Stimulated activated CD8-positive, alpha-beta memory T cell treated with anti-CD3 and anti-CD28 coated beads, Interleukin-4, amount 100 ng/mL, for 4 hours (primary cell): Measurements from ENCODE around the gene DEFB129.
"Not testable (repeated sequence)": the region's sequence is repeated elsewhere in the genome, so short reads cannot be mapped to it uniquely, and the experiment has no call there.

Experiments used
- DNase-seq, 2 donors: peaks; one replicate each; pipeline ENCODE4 v3.0.0-alpha.2; 2020; ENCODE audit warnings: low read depth in 2 of 2, low spot score in 1 of 2

DEFB129 gene

GRCh38 chr20:252801-253200, 25.7 kb downstream of the DEFB129 start:
- DNase-seq = no peak

DNA sequence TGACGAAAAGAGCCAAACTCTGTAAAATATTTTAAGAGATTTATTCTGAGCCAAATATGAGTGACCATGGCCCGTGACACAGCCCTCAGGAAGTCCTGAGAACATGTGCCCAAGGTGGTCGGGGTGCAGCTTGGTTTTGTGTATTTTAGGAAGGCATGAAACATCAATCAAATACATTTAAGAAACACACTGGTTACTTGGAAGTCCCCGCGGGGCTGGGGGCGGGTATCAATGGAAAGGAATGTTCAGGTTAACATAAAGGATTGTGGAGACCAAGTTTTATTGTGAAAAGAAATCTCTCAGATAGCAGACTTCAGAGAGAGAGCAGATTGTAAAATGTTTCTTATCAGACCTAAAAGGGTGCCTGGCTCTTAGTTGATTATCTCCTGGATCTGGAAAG, 26.4 kb downstream of the DEFB129 start:
- not testable (repeated sequence) for DNase-seq

GRCh38 chr20:257419-257818, 30.4 kb downstream of the DEFB129 start, which contains the start of gene DEFB132:
Gene DEFB132, plus strand, starts transcription at chr20:257724. Its CDS starts 55 bp downstream, at chr20:257779.
- DNase-seq = no peak

DNA sequence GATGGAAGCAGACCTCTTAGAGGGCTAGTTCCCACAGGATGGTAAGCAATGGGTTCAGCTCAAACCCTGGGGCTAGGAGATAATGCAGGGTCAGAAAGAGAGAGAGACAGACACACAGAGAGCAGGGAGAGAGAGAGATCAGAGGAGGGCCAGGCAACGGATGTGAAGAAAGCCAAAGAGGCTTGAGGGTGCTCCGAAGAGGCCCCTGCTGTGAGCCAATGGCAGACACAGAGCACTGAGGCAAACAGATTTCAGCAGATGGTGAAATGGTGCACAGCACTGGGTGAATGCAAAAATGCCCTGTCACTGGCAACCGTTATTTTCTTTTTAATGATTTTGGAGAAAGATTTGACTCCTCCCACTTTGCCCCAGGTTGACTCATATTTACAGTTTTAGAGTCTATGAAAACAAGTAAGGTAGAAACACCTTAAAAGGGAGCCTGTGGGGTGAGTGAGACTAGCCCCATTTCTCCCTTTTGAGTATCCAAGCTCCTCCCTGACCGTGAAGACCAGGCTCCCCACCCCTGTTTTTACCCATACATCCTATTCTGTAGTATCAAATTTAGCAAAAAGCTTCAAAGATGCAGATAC, 31.3 kb downstream of the DEFB129 start:
- DNase-seq = no peak

- no peak for DNase-seq
Observed at GRCh38 chr20:258963-259362, 31.9 kb downstream of the DEFB129 start.

DNA sequence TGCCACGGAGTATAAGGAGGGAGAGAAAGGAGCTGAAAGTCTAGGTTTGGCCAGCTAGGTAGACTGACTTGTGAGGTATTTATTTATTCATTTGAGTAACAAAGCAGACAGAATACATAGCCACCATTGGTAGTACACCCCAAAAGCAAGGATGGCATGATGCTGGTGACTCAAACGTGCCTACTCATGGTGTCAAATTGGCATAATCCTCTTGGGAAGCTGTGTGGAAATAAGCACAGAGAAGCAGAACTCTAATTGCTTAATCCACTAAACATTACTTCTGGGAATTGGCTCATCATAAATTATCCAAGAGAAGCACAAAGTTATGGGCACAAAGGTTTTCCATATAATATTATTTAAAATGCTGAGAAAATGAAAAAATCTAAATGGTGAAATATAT, 32.9 kb downstream of the DEFB129 start:
- DNase-seq = no peak

DNA sequence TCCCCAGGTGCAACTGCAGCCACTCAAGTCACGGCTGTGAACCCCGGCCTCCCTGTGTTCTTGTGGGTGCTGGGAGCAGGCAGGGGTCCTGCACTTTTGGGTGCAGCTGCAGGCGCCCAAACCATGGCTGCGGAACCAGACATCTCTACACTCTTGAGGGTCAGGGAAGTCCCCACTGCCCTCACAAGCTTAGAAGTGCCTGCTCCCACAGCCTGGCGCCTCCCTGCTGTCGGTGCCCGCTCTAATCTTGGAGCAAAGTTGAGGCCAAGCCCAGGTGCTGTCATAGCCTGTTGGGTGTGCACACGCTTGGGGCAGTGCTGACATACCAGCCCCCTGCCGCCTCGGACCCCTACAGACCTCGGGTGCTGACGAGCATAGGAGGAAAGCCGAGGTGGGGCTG, 36.6 kb downstream of the DEFB129 start:
- no peak for DNase-seq

DNA sequence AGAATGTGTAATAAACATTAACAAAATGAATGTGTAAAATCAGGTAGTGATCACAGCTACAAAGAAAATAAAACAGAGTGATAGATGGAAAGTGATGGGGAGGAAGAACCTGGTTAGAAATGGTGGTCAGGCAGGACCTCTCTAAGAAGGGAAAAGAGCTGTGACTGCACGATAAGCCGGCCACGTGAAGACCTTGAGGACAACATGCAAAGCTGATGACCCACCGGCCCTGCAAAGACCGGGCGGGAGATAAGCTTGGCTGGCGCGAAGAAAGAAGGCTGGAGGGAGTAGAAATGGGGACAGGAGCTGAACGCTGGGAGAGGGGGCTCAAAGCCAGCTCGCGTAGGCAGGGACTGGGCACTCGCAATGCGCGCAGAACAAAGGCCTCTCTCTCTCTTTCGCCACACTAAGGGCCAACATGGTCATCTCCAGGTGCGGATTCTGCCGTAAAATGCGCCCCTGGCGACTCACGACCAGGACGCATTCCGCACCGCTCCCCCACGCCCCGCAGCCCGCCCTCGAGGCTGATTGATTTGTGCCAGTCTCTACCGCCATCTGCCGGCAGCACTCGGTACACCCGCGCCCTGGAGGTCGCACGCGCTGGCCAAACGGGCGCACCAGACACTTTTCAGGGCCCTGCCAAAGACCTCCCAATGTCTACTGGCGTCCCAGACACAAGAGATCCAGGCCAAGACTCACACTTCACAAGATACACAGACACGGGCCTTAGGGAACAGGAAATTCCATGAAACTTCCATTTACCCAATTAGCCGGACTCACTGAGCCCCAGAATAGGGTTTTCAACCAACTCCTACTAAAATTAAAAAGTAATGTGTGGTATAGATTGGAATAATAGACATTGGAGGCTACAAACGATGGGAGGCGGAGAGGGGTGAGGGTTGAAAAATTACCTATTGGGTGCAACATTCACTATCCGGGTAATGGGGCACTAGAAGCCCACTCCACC, 39.8 kb downstream of the DEFB129 start:
- peak; percentile 73 to 89 for DNase-seq

- no peak for DNase-seq
Observed at GRCh38 chr20:270517-270916, 43.5 kb downstream of the DEFB129 start.

DNA sequence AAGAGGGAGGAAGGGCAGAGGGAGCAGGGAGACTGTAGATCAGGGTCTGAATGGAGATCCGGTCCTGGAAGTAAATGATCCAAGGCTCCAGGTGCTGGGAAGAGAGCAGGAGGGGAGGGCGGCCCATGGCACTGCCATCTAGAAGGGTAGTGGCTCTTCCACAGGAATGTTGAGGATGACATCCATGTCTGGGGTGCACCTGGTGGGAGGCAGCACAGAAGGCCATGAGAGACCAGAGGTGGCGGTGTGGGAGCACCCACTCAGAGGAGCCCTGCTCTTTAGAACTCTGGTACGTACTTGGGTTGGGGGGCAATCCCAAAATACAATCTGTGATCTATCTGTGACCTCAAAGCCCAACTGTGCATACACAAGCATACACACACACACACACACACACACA, 44.0 kb downstream of the DEFB129 start:
- DNase-seq = no peak

GRCh38 chr20:271528-271927, 44.5 kb downstream of the DEFB129 start:
- no peak for DNase-seq

- DNase-seq = no peak
Observed at GRCh38 chr20:272718-273117, 45.7 kb downstream of the DEFB129 start.

- no peak for DNase-seq
Observed at GRCh38 chr20:273884-274283, 46.8 kb downstream of the DEFB129 start.

DNA sequence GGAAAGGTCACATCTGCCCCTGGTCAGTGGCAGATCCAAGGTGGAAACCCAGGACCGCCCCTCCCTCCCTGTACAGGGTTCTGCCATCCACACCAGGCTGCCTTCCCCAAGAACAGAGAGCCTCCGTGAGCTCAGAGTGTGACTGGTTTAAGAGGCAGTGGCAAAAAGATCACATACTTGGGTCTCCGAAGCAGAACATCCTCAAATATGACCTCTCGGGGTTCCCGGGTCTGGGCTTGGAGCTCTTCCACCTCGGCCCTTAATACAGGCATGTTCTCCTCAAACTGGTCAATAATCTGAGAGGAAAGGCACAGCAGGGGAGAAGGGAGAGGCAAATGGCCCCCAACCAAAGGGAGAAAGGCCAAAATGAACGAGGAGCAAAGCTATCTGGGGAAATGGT, 48.7 kb downstream of the DEFB129 start:
- no peak for DNase-seq

DNA sequence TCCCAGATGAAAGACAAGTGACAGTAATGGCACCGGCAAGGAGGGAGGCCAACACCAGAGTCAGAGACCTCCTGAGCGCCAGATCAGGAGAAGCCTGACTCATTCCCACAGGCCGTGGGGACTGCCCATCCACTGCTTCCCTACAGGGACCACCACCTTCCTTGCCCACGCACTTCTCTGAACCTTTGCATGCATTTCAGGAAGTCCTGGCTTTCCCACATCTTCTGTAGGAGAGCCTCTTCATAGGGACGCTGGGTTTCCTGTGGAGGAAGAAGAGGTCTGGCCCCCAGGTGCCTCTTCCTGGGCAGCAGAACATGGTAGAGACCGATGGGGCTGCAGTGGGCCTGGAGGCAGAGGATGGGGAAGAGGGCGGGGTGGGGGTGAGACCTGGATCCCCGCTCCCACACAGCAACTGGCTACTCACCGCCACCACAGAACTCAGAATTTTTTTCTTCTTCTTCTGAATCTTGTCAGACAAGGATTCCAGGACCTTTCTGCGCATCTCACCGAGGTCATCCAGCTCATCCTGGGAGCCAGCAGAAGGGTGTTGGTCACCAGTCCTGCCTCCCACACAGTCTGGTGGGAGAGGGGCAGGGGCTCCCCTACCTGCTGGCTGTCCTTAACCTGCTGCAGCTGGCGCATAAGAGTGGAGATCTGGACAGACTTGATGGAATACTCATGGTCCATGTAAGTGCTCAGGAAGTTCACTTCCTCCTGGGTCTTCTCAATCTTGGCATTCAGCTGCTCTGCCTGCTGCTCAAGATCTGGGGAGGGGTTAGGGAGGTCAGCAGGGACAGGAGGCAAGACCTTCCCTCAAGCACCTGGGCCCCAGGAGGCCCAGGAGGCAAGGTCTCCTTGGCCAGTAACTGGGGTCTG, 49.8 kb downstream of the DEFB129 start:
- DNase-seq = no peak

DNA sequence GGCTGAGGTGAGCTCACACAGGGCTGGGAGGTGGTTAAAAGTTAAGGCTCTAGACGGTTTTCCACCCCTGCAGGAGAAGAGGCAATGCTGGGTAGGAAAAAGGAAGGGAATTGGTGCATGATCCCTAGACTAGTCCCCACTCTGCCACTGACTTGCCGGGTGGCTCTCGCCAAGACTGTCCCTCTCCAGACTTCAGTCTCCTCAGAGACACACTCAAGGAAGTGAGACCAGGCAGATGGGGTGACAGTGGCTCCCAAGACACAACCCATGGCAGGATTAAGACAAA, 50.4 kb downstream of the DEFB129 start:
- DNase-seq = no peak

DNA sequence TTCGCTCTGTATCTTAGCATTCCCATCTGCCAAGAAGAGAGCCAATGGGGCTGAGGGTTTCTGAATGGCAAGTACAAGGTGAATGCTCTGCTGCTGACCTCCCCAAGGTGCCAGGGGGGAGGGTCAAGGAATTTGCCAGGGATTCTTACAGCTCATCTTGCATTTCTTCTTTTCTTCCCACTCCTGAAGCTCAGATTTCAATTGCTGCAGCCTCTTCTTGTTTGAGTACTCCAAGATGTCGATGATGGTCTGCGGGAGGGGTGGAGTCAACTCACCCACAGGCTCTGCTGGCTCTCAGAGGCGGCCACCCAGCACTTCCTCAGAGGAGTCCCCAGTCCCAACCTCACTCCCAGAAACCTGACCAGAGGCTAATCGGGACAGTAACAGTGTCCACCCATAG, 51.1 kb downstream of the DEFB129 start:
- no peak for DNase-seq

GRCh38 chr20:278607-279571, 51.8 kb downstream of the DEFB129 start:
- DNase-seq = no peak
